Activated naive CD4-positive, alpha-beta T cell treated with anti-CD3 and anti-CD28 coated beads, Interleukin-2, amount 10 ng/mL, durations not matched to agents 7 days and 5 days (primary cell): ENCODE results near the gene CFAP54.
A peak's percentile ranks its signal among the peaks of the same experiment; 100 is the strongest.

Source experiments
- CTCF ChIA-PET: fragments of 350-600 bp; sonication (Branson Sonifier 250); formaldehyde crosslinking; loops from one replicate; lab custom pipeline; 2021; ENCODE audit warnings: antibody characterized with exemption; lab: Charles Lee
- DNase-seq: peaks from one replicate; pipeline ENCODE4 v3.0.0-alpha.2; 2020
- H3K27ac Mint-ChIP-seq: one replicate; pipeline ENCODE4 v1.8.0; 2021; ENCODE audit warnings: mild to moderate bottlenecking, moderate library complexity, mixed read lengths
- H3K27me3 Mint-ChIP-seq: one replicate; pipeline ENCODE4 v1.8.0; 2021; ENCODE audit warnings: mild to moderate bottlenecking, mixed read lengths
- H3K36me3 Mint-ChIP-seq: one replicate; pipeline ENCODE4 v1.8.0; 2021; ENCODE audit warnings: mixed read lengths
- H3K4me1 Mint-ChIP-seq: one replicate; pipeline ENCODE4 v1.8.0; 2021; ENCODE audit warnings: mixed read lengths
- H3K4me3 Mint-ChIP-seq: one replicate; pipeline ENCODE4 v1.8.0; 2021; ENCODE audit warnings: mild to moderate bottlenecking, moderate library complexity, mixed read lengths
- H3K9me3 Mint-ChIP-seq: one replicate; pipeline ENCODE4 v1.8.0; 2021; ENCODE audit warnings: mixed read lengths

Gene CFAP54

DNA sequence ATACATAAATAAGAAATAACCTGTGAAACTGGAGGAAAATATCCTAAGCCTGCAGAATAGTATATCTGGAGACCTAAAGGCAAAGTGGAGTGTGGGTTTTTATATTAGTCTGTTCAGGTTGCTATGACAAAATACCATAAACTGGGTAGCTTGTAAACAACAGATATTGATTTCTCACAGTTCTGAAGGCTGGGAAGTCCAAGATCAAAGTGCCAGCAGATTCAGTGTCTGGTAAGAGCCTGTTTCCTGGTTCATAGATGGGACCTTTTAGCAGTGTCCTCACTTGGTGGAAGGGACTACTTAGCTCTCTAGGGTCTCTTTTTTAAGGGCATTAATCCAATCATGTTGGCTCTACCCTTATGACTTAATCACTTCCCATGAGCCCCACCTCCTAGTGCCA is 392.2 kb downstream of the CFAP54 start:
- no peak overlapping the region for H3K4me3 Mint-ChIP-seq
- H3K4me1 Mint-ChIP-seq = no peaks in the 10 kb centered on the region
- CTCF ChIA-PET = no interaction called here
- peaks cover 12% of the 10 kb centered on the region for H3K27me3 Mint-ChIP-seq
- H3K27ac Mint-ChIP-seq = no peak overlapping the region
- no peaks in the 10 kb centered on the region for H3K36me3 Mint-ChIP-seq
- H3K9me3 Mint-ChIP-seq = no peaks in the 10 kb centered on the region
- DNase-seq = no peak

DNA sequence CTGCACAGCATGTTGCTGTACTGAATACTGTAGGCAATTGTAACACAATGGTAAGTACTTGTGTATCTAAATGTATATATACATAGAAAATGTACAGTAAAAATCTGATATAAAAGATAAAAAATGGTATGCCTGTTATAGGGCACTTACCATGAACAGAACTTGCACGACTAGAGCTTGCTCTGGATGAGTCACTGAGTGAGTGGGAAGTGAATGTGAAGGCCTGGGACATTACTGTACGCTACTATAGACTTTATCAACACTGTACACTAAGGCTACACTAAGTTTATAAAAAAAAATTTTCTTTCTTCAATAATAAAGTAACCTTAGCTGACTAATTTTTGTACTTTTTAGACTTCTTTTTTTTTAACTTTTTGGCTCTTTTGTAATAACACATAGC is 393.5 kb downstream of the CFAP54 start:
- H3K36me3 Mint-ChIP-seq = no peaks in the 10 kb centered on the region
- no peak overlapping the region for H3K4me3 Mint-ChIP-seq
- no peaks in the 10 kb centered on the region for H3K9me3 Mint-ChIP-seq
- no peak for DNase-seq
- peaks cover 6% of the 10 kb centered on the region for H3K27me3 Mint-ChIP-seq
- no peaks in the 10 kb centered on the region for H3K4me1 Mint-ChIP-seq
- CTCF ChIA-PET = no interaction called here
- no peak overlapping the region for H3K27ac Mint-ChIP-seq

DNA sequence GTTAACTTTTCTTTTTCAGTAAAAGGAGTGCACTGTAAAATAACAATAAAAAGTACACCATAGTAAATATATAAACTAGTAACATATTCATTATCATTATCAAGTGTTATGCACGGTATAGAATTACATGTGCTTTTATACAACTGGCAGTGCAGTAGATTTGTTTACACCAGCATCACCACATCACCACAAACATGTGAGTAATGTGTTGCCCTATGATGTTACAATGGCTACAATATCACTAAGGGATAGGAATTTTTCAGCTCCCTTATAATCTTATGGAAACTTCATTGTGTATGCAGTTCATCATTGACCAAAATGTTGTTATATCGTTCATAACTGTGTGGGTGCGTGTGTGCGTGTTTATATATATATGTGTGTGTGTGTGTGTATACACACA is 394.2 kb downstream of the CFAP54 start:
- H3K36me3 Mint-ChIP-seq = no peaks in the 10 kb centered on the region
- H3K27me3 Mint-ChIP-seq = peaks cover 4% of the 10 kb centered on the region
- no peaks in the 10 kb centered on the region for H3K9me3 Mint-ChIP-seq
- DNase-seq = no peak
- no peaks in the 10 kb centered on the region for H3K4me1 Mint-ChIP-seq
- no peak overlapping the region for H3K27ac Mint-ChIP-seq
- CTCF ChIA-PET = no interaction called here
- H3K4me3 Mint-ChIP-seq = no peak overlapping the region

DNA sequence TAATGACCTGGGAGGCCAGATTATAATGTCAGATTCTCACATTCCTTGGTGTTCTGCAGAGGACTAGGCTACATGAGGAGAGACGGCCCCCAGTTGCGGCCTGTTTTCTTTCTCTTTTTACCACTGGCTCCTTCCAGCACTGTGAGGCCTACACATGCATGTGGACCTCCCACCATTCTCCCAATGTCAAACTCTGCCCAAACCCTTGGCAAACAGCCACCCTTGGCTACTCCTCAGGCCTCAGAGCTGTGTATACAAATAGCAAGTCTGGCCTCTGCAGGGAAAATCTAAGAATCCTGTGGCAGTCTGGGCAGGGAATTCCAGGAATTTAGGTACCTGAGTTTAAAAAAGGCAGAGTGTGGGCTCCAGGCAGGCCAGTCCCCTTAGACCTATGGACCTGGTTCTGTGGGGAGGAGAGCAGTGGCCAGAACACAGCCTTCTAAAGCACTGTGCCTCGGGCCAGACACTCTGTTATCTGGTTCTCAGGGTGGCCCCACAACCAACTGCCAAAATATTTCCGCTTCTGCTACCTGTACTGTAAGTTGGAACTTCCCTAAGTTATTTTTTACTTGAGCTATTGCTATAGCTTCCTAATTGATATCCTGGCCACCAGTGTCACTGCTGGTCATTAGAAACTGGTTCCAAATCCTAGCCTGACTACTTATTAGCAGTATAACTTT is 397.8 kb downstream of the CFAP54 start:
- Mint-ChIP-seq H3K4me3 (no peak overlapping the region), H3K36me3 (no peaks in the 10 kb centered on the region), H3K27ac (no peak overlapping the region), H3K9me3 (no peaks in the 10 kb centered on the region), H3K4me1 (no peaks in the 10 kb centered on the region), H3K27me3 (peaks cover 13% of the 10 kb centered on the region)
- DNase-seq = no peak
- CTCF ChIA-PET = no interaction called here

DNA sequence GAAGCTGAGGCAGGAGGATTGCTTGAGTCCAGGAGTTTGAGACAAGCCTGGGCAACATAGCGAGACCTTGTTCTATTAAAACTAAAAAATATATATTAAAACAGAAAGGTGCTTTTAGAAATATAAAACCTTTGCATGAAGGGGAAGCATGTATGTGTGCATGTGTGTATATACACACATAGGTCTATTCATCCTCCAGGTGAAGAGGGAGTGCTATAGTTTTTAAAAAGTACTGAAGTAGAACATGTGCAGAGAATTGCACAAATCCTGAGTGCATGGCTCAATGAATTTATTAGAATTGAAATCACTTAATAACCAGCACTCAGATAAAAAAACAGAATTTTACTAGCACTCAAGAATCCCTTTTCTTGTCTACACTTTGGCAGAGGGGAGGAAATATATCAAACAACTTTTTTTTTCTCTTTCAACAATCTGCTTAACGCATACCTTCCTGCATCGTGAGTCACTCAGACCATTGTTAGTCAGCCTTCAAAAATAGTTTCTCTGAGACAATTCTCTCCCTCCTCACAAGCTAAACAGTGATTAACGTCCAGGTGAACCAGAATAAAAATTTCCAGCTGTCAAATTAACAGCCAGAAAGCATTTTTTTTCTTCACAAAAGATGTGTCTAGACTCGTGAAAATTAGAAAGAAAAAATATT is 400.0 kb downstream of the CFAP54 start:
- no peaks in the 10 kb centered on the region for H3K9me3 Mint-ChIP-seq
- CTCF ChIA-PET = no interaction called here
- no peaks in the 10 kb centered on the region for H3K36me3 Mint-ChIP-seq
- no peak for DNase-seq
- no peak overlapping the region for H3K27ac Mint-ChIP-seq
- H3K4me1 Mint-ChIP-seq = no peaks in the 10 kb centered on the region
- peaks cover 19% of the 10 kb centered on the region for H3K27me3 Mint-ChIP-seq
- no peak overlapping the region for H3K4me3 Mint-ChIP-seq

DNA sequence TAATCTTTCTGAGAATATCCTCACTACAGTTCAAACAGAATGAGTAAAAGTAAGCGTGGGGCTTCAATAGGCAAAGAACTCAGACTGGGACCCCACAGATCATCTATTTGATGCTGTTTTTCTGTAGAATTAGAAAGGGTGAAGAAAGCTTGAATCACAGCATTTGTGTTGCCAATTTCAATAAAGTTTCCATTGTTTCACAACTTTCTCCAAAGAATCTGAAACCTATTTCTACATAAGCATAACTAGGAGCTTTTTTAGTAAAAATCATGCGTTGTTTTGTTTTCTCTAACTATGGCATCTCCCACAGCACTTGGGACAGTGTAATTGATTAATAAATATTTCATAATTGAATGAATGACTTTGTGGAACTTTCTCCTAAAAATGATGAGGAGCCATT is 401.0 kb downstream of the CFAP54 start:
- Mint-ChIP-seq H3K36me3 (no peaks in the 10 kb centered on the region), H3K27ac (no peak overlapping the region), H3K27me3 (peaks cover 19% of the 10 kb centered on the region), H3K4me3 (no peak overlapping the region), H3K9me3 (no peaks in the 10 kb centered on the region), H3K4me1 (no peaks in the 10 kb centered on the region)
- no peak for DNase-seq
- CTCF ChIA-PET = no interaction called here

DNA sequence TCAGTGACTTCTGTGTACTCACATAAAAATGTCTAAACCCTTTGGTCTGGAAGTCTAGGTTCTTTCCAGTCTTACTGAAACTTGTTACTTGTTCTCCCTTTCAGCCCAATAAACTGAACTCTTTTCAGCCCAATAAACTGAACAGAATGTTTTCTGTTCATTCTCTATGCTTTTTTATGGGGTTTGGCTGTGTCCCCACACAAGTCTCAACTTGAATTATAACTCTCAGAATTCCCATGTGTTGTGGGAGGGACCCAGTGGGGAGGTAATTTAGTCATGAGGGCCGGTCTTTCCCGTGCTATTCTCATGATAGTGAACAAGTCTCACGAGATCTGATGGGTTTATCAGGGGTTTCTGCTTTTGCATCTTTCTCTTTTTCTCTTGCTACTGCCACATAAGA is 402.7 kb downstream of the CFAP54 start:
- no peak for DNase-seq
- H3K27ac Mint-ChIP-seq = no peak overlapping the region
- no peaks in the 10 kb centered on the region for H3K9me3 Mint-ChIP-seq
- H3K36me3 Mint-ChIP-seq = no peaks in the 10 kb centered on the region
- H3K4me3 Mint-ChIP-seq = no peak overlapping the region
- no peaks in the 10 kb centered on the region for H3K4me1 Mint-ChIP-seq
- peaks cover 15% of the 10 kb centered on the region for H3K27me3 Mint-ChIP-seq
- CTCF ChIA-PET = no interaction called here

DNA sequence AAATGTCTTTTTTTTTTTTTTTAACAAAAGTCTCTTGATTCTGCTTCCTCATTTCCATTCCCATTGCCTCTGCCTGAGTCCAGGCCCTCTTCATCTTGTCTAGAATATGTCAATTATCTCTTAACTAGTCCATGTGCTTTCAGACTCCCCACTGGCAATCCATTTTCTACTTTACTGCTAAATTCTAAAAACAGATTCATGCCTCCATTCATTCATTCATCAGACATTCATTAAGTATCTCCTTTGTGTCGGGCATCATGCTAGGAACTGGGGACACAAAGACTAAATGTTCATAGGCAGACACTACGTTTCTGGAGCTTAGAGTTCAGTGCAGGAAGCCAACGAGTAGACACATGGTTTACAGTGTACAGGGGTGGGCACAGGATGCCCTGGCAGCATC is 408.0 kb downstream of the CFAP54 start:
- no peaks in the 10 kb centered on the region for H3K36me3 Mint-ChIP-seq
- H3K4me3 Mint-ChIP-seq = no peak overlapping the region
- CTCF ChIA-PET = no interaction called here

DNA sequence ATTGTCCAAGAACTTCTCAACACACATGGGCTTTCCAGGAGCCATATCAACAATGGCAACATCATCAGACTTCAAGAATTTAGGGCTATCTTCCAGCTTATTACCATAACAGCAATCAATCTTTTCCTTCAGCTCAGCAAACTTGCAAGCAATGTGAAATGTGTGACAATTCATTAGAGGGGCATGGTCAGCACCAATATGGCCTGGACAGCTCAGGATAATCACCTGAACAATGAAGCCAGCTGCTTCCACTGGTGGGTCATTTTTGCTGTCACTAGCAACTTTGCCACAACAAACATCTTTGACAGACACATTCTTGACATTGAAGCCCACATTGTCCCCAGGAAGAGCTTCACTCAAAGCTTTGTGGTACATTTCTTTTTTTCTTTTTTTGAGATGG is 411.8 kb downstream of the CFAP54 start:
- peaks cover 10% of the 10 kb centered on the region for H3K27me3 Mint-ChIP-seq
- H3K4me1 Mint-ChIP-seq = peaks cover 3% of the 10 kb centered on the region
- no peaks in the 10 kb centered on the region for H3K36me3 Mint-ChIP-seq
- DNase-seq = no peak
- H3K9me3 Mint-ChIP-seq = no peaks in the 10 kb centered on the region
- no peak overlapping the region for H3K4me3 Mint-ChIP-seq
- H3K27ac Mint-ChIP-seq = no peak overlapping the region
- CTCF ChIA-PET = no interaction called here

More for the DNA sequence above, 408.0 kb downstream of the CFAP54 start:
- Mint-ChIP-seq H3K27ac (no peak overlapping the region), H3K4me1 (no peaks in the 10 kb centered on the region), H3K9me3 (no peaks in the 10 kb centered on the region), H3K27me3 (peaks cover 10% of the 10 kb centered on the region)
- DNase-seq = no peak

DNA sequence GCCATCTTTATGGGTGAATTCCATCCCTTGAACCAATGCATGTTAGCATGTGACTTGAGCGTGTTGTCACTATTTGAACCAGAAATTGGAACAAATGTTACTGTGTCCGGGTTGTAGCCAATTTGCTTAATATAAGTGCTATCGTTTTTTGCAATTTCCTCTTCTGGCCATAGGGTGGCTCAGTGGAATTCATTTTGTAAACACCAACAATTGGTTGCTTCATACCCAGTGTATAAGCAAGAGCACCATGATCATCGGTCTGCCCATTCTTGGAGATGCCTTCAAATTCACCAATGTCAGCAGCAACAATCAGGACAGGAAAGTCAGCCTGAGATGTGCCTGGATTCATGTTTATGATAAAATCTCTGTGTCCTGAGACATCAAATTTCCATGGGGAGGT is 412.7 kb downstream of the CFAP54 start:
- CTCF ChIA-PET = no interaction called here
- H3K27ac Mint-ChIP-seq = no peak overlapping the region

DNA sequence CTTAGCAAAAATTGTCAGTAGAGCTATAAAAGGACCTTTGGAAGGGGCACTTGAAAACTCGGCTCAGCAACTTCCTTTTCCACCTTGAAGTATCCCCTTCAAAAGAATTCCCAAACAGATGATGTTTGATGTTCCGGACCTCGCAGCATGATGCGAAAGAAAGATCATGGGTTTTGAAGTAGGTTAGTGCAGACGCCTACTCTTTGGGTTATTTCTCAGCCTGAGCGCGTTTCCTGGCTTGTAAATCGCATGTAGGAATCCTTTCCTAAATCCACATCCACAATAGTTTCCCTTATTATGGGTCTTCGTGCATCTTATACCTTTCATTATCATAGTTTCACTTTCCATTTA is 417.1 kb downstream of the CFAP54 start:
- CTCF ChIA-PET = no interaction called here
- peaks cover 24% of the 10 kb centered on the region for H3K36me3 Mint-ChIP-seq
- no peak for DNase-seq

More for the DNA sequence above, 412.7 kb downstream of the CFAP54 start:
- DNase-seq = no peak
- peaks cover 8% of the 10 kb centered on the region for H3K4me1 Mint-ChIP-seq
- H3K36me3 Mint-ChIP-seq = no peaks in the 10 kb centered on the region
- no peak overlapping the region for H3K4me3 Mint-ChIP-seq
- H3K9me3 Mint-ChIP-seq = no peaks in the 10 kb centered on the region
- peaks cover 10% of the 10 kb centered on the region for H3K27me3 Mint-ChIP-seq

DNA sequence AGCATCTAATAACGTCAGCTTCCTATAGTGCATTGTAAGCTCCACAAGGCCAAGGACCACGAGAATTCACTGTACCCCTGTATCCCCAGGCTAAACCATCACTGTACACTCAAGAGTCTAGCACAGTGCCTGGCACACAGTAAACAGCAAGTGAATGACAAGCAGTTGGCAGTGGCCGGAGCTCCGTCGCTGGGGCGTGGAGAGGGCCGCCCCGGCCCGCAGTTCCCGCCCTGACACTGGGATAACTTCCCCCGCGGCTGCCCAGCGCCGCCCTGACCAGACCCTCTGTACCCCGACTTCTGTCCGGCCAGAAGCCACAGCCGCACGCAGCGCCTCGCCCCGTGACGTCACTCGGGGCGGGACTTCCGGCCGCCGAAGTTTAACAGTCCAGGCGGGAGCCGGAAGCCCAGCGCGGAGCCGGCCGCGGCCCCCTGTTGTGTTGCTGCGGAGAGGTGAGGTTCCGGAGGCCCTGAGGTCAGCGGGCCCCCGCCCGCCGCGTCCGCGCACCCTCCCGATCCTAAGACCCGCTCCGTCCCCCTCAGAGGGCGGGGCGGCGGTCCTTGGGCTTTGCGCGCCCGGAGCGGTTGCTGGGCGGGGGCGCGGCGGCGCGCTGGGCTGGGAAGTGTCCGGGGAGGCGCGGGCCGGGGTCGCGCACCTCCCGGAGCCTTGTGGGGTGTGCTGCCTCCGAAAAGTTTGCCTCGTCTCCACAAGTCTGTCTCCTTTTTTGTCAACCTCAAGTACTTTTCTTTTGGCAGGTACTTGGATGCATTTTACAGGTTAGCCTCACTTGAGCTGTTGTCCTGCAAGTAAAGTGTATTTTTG is 417.7 kb downstream of the CFAP54 start, which contains the start of gene NEDD1:
NEDD1 (plus strand) TSS at position 409 of the 822 bp plus-strand sequence. CDS start 2,503 bp downstream, outside the sequence.
- Mint-ChIP-seq H3K27me3 (peaks cover 4% of the 10 kb centered on the region), H3K27ac (peak within 1 kb of the TSS; percentile 98), H3K4me1 (peaks cover 47% of the 10 kb centered on the region), H3K36me3 (peaks cover 27% of the 10 kb centered on the region), H3K9me3 (no peaks in the 10 kb centered on the region), H3K4me3 (peak within 1 kb of the TSS; percentile 92)
- CTCF ChIA-PET = no interaction called here
- peak; percentile 88 for DNase-seq

More for the DNA sequence above, 417.1 kb downstream of the CFAP54 start:
- Mint-ChIP-seq H3K4me1 (peaks cover 44% of the 10 kb centered on the region), H3K9me3 (no peaks in the 10 kb centered on the region), H3K4me3 (peak overlapping the region; percentile 92), H3K27ac (peak overlapping the region; percentile 98), H3K27me3 (peaks cover 4% of the 10 kb centered on the region)

DNA sequence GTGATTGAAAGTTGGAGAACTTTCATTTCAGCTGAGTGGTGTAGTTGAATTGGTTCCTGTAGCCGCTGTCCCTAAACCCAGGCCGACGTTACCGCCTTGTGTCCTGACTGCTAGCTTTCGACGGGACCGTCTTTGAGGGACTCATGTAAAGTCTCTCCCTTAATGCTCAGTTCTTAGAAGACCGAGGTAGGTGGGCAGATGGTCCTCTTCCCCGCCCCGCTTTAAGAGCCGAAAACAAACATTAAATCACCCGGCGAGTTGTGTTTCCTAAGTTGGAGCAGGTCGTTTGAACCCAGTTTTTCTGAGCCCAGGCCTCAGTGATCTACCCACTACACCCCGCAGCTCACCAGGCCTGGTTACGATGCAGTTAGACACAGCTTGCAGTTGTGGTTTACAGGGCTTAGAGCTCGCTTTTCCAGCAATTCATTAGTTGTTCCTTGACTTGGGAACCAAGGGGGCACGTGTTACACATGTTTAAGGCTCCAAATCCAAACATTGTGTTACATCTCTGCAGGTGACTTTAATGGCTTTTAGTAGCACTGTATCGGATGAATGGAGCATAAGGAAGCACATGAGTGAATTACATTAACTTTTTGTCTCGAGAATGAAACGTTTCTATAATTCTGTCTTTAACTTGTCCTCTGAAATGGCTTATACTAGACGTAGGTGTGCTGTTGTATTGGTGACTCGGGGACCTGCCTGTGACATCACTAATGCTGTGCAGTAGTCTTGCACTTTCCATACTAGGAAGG is 418.5 kb downstream of the CFAP54 start:
- Mint-ChIP-seq H3K36me3 (peaks cover 29% of the 10 kb centered on the region), H3K27ac (peak overlapping the region; percentile 98), H3K27me3 (peaks cover 4% of the 10 kb centered on the region), H3K4me1 (peaks cover 47% of the 10 kb centered on the region), H3K9me3 (no peaks in the 10 kb centered on the region), H3K4me3 (peak overlapping the region; percentile 92)
- DNase-seq = peak; percentile 37
- CTCF ChIA-PET = no interaction called here

DNA sequence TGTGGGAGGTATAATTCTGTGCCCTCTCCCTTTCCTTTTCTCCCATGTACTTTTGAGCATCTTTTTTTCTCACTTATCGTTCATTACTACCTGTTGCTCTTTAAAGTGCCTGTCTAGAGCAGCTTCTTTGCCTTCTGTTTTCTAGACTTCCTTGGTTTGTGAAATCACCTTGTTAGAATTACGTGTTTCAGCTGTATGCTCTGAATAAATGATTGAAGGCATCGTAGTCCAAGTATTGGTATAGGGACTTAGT is 419.0 kb downstream of the CFAP54 start:
- Mint-ChIP-seq H3K4me3 (peak overlapping the region; percentile 92), H3K4me1 (peaks cover 49% of the 10 kb centered on the region), H3K36me3 (peaks cover 32% of the 10 kb centered on the region), H3K27ac (peak overlapping the region; percentile 98), H3K9me3 (no peaks in the 10 kb centered on the region), H3K27me3 (peaks cover 4% of the 10 kb centered on the region)
- CTCF ChIA-PET = no interaction called here
- DNase-seq = no peak
